Colonic mucosa (tissue), 4 donors: ENCODE data around the gene DAZAP2. TPM values are rescaled to one million over a fixed set of nuclear protein-coding genes. Genes with fewer than 3 reads are reported as not detected.
"Not testable (repeated sequence)": the region's sequence is repeated elsewhere in the genome, so short reads cannot be mapped to it uniquely, and the experiment has no call there.

Experiments
- DNase-seq: peaks from one replicate; pipeline ENCODE4 v3.0.0-alpha.2; 2020
- H3K27ac ChIP-seq: fragments of 200-600 bp; one replicate; pipeline ENCODE4 v1.8.0; 2021
- H3K27me3 ChIP-seq: fragments of 200-600 bp; one replicate; pipeline ENCODE4 v1.8.0; 2021
- H3K36me3 ChIP-seq: fragments of 200-600 bp; one replicate; pipeline ENCODE4 v1.8.0; 2021
- H3K4me1 ChIP-seq: fragments of 200-600 bp; one replicate; pipeline ENCODE4 v1.8.0; 2021; ENCODE audit warnings: mild to moderate bottlenecking
- H3K4me3 ChIP-seq: fragments of 200-600 bp; one replicate; pipeline ENCODE4 v1.8.0; 2021
- H3K9ac ChIP-seq, 2 donors: one replicate each; pipeline ENCODE4 v1.7.0; 2013; ENCODE audit warnings: control low read depth in 2 of 2, low read depth in 2 of 2, low read length in 2 of 2
- H3K9me3 ChIP-seq: fragments of 200-600 bp; one replicate; pipeline ENCODE4 v1.8.0; 2021
- CTCF ChIP-seq: fragments of 200-600 bp; IDR thresholded peaks from one replicate; pipeline ENCODE4 v1.8.0; 2022; ENCODE audit warnings: antibody characterized with exemption, mild to moderate bottlenecking
- intact Hi-C: fragments of 100-400 bp; cut with DNase I; formaldehyde crosslinking; loops from one replicate; pipeline ENCODE4 v1.14.1; 2022
- total RNA-seq, 2 donors: library from RNA; stranded (reverse); fragmentation: NEBNext Ultra II Directional in 1 of 2; extraction: Animal tissue kit (Norgen Biotek cat#: 25700) in 1 of 2; gene quantifications; one replicate each; pipeline ENCODE4 v1.2.1, GENCODE V29; 2021
- donor health status: healthy.
- donor health status: DM: no; HTN: no; CAD: no.
- donor health status: DM: no; HTN: no; CAD: no.

Gene DAZAP2
- total RNA-seq, 2 donors from 2014 or later, result 220 to 291 TPM

GRCh38 chr12:51217968-51218606 lies 20.5 kb upstream of the DAZAP2 start, which contains the start of gene POU6F1:
Gene POU6F1 (minus strand): TSS chr12:51218062. CDS start chr12:51206836, 11,226 bp downstream.
- no peaks in the 10 kb centered on the region for H3K9me3 ChIP-seq
- no peaks in the 10 kb centered on the region for H3K36me3 ChIP-seq
- peak within 1 kb of the TSS; percentile 86 for H3K27ac ChIP-seq
- peak within 1 kb of the TSS; percentile 68 to 88 for H3K9ac ChIP-seq
- H3K4me1 ChIP-seq, result peaks cover 4% of the 10 kb centered on the region
- H3K27me3 ChIP-seq, result no peaks in the 10 kb centered on the region
- H3K4me3 ChIP-seq, result peak within 1 kb of the TSS; percentile 79
- intact Hi-C loops, result no loop called here
- peak; percentile 63 for TF ChIP-seq CTCF
- peak; percentile 72 for DNase-seq

GRCh38 chr12:51218607-51219161 lies 19.9 kb upstream of the DAZAP2 start:
- H3K4me1 ChIP-seq, result peaks cover 4% of the 10 kb centered on the region
- H3K4me3 ChIP-seq, result peak overlapping the region; percentile 79
- intact Hi-C loops, result no loop called here
- peak overlapping the region; percentile 62 to 68 for H3K9ac ChIP-seq
- no peaks in the 10 kb centered on the region for H3K9me3 ChIP-seq
- peak; percentile 42 for DNase-seq
- no peaks in the 10 kb centered on the region for H3K27me3 ChIP-seq
- TF ChIP-seq CTCF, result no peak
- H3K36me3 ChIP-seq, result no peaks in the 10 kb centered on the region
- H3K27ac ChIP-seq, result peak overlapping the region; percentile 86

DNA sequence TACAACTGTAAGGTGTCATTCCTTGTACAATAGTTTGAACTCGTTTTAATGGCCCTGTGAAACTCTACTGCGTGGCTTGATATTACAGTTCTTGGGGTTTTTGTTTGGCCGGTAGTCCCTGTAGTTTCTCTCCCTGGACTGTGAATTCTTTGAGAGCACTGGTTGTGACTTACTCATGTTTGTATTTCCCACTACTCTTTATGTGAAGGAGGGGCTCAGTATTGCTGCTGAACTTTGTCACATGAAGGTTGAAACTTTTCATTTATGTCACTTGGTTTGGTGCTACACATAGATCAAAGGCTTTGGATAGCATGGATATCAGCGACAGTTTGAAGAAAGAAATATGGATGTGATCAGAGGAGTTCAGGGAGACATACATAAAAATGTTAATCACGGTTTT lies 19.3 kb upstream of the DAZAP2 start:
- H3K36me3 ChIP-seq, result no peaks in the 10 kb centered on the region
- H3K4me3 ChIP-seq, result no peak overlapping the region
- intact Hi-C loops, result no loop called here
- peaks cover 4% of the 10 kb centered on the region for H3K4me1 ChIP-seq
- no peak for TF ChIP-seq CTCF
- no peaks in the 10 kb centered on the region for H3K27me3 ChIP-seq
- no peak for DNase-seq
- peak overlapping the region in 1 of 2 donors; percentile 62 for H3K9ac ChIP-seq
- no peak overlapping the region for H3K27ac ChIP-seq
- no peaks in the 10 kb centered on the region for H3K9me3 ChIP-seq

DNA sequence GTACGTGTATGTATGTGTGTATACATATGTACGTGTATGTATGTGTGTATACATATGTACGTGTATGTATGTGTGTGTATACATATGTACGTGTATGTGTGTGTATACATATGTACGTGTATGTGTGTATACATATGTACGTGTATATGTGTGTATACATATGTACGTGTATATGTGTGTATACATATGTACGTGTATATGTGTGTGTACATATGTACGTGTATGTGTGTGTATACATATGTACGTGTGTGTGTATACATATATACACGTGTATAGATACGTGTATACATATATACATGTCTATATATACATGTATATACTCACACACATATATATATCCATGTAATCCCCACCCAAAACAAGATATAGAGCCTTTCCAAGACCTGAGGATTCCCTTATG lies 18.8 kb upstream of the DAZAP2 start:
- H3K4me1 ChIP-seq, H3K9ac ChIP-seq, intact Hi-C loops: not testable (repeated sequence)

DNA sequence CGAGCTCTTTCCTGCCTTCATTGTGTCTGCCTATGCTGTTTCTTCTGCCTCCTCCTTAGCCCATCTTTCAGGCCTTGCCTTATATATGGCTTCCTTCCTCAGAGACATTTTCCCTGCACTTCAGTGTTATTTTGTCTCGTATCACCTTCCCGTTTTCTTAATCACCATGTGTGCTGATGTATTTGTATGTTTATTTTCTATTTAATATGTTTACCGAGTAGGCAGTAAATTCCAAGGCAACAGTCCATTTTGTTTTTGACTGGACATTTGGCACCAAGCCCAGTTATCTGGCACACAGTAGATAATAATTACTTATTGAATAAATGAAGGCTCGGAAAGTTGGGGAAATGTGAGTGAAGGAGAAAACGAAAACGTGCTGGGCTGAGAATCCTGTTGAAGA lies 16.2 kb upstream of the DAZAP2 start:
- no peak overlapping the region for H3K27ac ChIP-seq

More for the DNA sequence above, 18.8 kb upstream of the DAZAP2 start:
- not testable (repeated sequence) for H3K27me3 ChIP-seq, H3K4me3 ChIP-seq, H3K9me3 ChIP-seq, H3K27ac ChIP-seq, H3K36me3 ChIP-seq, DNase-seq

More for the DNA sequence above, 16.2 kb upstream of the DAZAP2 start:
- Histone ChIP-seq H3K4me1 (peaks cover 4% of the 10 kb centered on the region), H3K4me3 (no peak overlapping the region), H3K27me3 (no peaks in the 10 kb centered on the region), H3K9me3 (no peaks in the 10 kb centered on the region), H3K9ac (no peak overlapping the region), H3K36me3 (no peaks in the 10 kb centered on the region)
- intact Hi-C loops, result no loop called here
- TF ChIP-seq CTCF, result no peak
- no peak for DNase-seq
